HG03108 (cell line): Measurements from ENCODE around the gene ZNF771.
A peak's percentile ranks its signal among the peaks of the same experiment; 100 is the strongest.
"Not testable (repeated sequence)": the region's sequence is repeated elsewhere in the genome, so short reads cannot be mapped to it uniquely, and the experiment has no call there.

ENCODE experiments used
- ATAC-seq: cut with Tn5 transposase; IDR thresholded peaks from one replicate; pipeline ENCODE4 v1.9.1; 2021; ENCODE audit warnings: moderate library complexity; ENCODE audit not compliant: unreplicated experiment

ZNF771 gene

DNA sequence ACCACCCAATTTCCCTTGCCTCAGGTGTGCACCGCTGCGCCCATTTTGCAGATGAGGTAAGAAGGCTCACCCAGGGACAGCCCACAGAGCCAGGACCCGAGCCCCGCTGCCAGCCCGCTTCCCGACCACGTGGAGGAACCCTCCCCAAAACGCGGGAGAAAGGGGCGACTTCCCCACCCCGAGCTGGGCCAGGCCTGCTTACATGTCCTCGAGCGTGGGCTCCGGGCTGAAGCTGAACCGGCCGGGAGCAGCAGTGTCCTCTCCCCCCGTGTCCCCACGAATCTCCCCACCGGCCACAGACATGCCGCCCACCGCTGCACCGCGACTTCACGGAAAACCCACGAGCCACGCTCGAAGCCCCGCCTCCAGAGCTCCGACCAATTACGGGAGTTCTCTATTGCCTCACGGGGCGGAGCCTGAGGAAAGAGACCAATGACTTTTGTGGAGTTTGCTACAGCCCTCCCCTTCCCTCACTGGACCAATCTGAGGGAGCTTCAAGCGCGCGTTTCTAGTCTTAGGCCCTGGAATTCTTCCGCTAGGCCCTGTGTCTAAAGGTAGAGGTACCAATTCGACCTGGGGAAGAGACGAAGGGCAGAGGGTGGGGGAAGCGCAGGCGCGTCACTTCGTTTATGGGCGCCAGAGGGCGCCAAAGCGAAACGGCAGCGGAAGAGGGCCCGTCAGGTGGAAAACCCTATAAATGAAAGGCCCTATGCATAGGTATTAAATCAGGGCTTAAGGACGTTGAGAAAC, 22.4 kb downstream of the ZNF771 start, which contains the start of gene DCTPP1:
Gene DCTPP1 (minus strand): TSS at position 353 of the 750 bp plus-strand sequence. CDS start 50 bp downstream, at position 303.
- peak; percentile 97 for ATAC-seq

DNA sequence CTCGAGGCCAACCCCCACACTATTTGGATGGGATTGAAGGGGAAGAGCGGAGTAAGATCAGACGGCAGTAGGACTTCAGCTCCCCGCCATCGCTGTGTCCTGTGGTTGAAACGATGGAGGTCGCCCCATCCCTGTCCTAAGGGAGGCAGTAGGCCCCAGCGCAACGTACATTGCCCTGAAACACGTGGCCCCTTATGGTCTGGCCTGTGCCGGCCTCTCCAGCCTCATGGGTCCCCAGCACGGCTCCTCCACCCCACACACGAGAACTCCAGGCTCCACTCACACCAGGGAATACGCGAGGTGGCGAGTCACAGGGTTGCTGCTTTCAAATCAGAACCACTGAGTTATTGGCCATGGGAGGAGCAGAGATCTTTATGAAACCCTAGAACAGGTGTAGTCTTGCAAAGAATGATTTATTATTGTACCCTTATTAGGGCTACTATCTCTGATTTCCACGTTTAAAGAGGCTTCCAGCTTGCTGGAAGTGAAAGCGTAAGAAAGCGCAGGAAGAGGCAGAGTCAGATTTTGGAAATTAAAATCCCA, 23.1 kb downstream of the ZNF771 start:
- ATAC-seq = peak; percentile 7

DNA sequence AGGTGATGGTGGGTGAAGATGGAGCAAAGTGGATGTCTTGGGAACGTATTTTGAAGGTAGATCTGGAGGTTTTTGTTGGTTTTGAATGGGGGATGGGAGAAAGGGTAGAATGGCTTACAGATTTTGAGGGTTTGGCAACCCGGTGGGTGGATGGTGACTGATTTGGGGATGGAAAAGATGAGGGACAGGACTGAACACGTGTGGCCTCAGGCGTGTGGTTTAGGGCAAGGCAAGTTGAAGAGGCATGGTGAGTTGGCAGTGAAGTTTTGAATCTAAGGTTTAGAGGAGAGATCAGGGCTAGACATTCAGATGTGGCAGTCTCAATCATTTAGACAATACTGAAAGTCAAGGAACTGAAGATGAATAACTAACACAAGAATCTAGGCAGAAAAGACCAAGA, 27.4 kb downstream of the ZNF771 start:
- no peak for ATAC-seq

DNA sequence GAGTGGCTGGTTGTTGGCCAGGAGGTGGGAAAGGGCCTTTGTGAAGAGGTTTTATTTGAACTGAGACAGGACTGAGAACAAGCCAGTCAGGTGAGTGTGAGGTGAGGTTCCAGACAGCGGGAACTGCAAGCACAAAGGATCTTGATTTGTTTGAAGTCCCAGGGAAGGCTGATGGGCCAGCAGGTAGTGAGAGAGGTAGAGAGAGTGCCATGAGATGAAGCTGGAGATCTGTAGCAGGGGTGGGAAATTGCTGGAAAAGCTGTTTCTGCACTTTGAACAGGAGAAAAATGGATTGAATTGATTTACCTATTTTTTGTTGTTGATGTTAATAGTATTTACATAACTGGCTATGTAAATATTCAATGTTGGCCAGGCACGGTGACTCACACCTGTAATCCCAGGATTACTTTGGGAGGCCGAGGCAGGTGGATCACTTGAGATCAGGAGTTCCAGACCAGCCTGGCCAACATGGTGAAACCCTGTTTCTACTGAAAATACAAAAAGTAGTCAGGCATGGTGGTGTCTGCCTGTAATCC, 30.2 kb downstream of the ZNF771 start:
- no peak for ATAC-seq

DNA sequence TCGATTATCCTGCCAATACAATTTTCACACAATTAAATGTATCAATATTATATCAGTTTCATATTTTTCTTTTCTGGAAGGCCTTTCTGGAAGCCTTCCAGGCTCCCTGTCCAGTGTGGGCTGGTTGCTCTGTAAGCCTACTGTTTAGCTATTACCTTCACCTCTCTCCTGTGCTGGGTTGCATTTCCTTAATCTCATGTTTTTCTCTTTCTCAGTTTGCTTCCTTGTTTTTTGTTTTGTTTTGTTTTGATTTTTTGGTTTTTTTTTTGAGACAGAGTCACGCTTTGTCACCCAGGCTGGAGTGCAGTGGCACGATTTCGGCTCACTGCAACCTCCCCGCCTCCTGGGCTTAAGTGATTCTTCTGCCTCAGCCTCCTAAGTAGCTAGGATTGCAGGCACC, 31.4 kb downstream of the ZNF771 start:
- no peak for ATAC-seq

DNA sequence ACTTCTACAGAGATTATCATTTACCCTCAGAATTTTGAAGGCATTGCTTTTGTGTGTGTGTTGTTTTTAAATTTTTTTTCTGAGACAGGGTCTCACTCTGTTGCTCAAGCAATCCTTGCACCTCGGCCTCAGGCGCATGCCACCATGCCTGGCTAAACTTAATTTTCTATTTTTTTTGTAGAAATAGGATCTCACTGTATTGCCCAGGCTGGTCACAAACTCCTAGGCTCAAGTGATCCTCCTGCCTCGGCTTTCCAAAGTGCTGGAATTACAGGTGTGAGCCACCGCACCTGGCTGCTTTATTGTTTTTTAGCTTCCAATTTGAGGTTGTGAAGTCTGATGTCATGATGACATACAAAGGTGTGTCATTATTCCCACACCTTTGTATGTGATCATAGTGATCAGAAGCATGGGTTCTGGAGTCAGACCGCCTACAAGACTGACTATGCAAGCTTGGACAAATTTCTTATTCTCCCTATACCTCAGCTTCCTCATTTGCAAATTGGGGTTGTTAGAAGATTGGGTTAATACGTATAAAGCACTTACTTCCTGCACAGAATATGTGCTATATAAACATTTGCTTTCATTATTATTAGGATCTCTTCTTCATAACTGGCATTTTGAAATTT, 32.4 kb downstream of the ZNF771 start:
- no peak for ATAC-seq

DNA sequence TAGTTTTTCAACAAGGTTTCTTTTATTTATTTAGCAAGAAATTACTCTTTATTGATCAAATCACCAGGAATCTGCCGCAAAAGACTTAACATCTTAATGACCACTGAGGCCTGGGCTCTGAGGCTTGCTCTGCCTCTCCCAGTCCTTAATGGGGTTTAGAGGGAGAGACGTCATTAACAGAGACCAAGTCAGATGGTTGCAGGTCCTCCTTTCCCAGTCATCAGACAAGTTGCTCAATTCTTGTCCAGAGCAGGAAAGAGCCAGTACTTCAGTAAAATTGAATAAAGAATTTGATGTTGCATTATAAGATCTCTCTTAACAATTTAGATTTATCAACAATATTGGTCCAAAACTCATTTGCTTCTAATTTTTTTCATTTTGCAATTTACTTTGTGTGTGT, 36.2 kb downstream of the ZNF771 start:
- ATAC-seq = no peak

DNA sequence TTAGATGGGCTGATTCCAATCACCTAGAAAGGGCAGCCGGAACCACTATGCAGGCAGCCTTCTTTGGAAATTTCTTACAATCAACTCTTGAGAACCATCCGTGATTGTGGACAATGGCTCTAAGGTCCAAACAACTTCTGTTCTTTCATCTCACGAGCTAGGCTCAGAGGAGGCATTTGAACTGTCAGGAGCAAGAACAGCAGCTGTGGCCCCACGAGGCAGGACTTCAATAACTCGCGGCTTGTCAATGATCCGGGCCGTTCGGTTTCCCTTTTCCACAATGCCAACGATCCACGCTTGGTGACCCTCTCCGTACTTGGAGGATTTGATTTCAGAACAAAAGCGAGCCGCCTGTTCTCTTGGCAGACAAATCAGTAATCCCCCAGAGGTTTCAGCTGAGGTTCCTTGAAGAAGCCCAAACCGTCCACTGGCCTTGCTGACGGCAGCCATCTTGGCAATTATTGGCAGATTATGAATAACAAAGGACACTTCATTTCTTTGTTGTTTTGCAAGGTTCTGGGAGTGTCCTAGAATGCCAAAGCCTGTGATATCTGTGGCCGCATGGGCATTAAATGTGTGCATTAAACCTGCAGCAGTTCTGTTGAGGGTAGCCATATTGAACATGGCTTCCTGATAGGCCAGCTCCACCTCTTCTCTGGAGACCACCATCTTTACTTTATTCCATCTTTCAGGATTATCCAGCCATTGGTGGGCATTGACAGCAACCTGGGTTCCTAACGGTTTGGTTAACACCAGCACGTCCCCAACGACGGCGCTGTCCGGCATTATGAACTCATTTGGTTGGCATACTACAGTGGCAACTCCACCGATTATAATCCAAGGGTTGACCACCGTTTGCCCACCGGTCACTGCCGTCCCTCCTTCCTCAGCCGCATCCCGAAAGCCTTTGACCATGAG, 37.1 kb downstream of the ZNF771 start:
- no peak for ATAC-seq

DNA sequence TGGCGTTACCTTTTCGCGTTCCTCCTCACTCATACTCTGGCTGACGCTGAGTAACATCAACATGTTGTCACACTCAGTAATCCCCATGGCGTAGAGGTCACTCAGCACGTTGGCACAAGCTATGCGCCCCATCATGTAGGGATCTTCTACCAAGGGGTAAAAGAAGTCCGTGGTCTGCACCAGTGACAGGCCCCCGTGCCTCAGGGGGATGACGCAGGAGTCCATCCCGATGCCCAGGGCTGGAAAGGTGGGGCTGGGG, 37.7 kb downstream of the ZNF771 start:
- no peak for ATAC-seq

DNA sequence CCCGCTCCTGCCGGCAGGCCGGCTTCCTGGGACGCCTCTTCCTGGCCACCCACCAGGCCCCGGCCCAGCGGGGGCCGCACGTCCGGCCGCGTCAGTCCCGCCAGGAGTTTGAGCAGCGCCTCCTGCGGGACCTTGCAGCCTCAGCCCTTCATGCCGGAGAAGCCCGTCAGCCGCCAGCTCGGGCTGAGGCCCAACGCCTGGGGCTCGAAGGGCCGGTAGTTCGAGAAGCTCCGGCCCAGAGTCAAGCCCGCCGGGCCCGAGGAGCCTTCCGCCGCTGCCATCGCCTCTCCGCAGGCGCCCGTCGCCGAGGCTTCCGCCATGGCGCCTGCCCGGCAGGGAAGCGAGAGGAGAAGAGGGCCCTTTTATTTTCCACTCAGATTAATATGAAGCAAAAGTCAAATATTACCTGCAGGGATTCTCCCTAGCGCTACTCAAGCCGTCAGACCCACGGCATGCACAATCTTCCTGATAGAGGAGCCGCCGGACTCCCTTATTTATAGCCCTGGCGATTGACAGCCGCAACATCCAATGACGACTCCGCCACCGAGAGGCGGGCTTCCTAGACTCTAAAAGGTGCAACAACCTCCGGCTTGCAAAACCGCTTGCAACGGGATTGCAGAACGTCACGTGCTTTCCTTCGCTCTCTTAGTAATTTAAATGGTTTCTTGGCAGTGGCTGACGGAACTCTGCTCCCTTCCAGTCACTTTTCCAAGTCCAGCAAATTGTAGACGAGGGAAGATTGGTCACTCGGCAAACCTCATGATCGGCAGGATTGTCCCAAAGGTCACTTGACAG, 38.2 kb downstream of the ZNF771 start, which contains the start of gene SEPHS2:
Gene SEPHS2 (minus strand): TSS at position 467 of the 795 bp plus-strand sequence. CDS start 147 bp downstream, at position 320.
- ATAC-seq = peak; percentile 79

DNA sequence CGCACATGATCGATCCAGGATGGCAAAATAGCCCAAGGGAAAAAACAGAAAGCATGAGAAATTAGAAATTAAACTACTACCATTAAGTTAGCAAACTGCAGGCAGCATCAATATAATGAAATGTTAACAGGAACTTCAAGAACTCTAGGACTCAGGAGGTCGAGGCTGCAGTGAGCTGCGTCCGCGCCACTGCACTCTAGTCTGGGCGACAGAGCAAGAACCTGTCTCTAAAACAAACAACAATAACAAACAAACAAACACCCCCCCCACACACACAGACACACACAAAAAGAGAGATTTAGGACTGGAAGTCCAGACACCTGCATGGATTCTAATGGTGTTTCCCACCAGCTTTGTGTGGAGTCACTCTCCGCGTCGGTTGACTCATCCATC, 38.8 kb downstream of the ZNF771 start:
- ATAC-seq = no peak

DNA sequence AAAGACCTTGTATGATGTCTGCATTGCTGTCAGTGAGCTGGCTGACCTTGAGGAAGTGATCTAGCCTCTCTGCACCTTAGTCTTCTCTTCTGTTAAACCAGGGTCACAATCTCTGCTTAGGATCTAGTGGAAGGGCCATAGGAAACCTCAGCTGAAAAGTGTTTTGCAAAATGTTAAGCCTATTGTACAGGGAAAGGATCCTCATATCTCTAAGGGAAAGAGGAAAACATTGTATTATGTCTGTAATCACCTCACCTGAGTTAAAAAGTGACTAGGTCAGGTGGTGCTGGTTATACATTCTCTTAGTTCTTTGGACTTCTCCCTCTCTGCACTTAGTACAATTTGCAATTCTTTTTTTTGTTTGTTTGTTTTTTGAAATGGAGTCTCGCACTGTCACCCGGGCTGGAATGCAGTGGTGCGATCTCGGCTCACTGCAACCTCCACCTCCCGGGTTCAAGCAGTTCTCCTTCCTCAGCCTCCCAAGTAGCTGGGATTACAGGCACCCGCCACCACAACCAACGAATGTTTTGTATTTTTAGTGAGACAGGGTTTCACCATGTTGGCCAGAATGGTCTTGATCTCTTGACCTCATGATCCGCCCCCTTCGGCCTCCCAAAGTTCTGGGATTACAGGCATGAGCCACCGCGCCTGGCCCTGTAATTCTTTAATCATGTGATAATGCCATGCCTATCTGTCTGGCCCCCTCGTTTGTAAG, 40.3 kb downstream of the ZNF771 start:
- no peak for ATAC-seq

DNA sequence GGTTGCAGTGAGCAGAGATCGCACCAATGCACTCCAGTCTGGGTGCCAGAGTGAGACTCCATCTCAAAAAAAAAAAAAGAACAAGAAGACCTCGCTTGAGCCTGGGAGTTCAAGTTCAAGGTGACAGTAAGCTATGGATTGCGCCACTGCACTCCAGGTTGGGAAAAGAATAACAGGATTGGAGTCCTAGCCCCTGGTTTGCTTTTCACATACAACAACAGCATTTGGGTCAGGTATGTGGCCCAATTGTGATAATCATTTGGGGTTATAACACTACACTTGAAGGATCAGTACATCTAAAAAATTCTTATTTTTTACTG, 41.7 kb downstream of the ZNF771 start:
- ATAC-seq = no peak

DNA sequence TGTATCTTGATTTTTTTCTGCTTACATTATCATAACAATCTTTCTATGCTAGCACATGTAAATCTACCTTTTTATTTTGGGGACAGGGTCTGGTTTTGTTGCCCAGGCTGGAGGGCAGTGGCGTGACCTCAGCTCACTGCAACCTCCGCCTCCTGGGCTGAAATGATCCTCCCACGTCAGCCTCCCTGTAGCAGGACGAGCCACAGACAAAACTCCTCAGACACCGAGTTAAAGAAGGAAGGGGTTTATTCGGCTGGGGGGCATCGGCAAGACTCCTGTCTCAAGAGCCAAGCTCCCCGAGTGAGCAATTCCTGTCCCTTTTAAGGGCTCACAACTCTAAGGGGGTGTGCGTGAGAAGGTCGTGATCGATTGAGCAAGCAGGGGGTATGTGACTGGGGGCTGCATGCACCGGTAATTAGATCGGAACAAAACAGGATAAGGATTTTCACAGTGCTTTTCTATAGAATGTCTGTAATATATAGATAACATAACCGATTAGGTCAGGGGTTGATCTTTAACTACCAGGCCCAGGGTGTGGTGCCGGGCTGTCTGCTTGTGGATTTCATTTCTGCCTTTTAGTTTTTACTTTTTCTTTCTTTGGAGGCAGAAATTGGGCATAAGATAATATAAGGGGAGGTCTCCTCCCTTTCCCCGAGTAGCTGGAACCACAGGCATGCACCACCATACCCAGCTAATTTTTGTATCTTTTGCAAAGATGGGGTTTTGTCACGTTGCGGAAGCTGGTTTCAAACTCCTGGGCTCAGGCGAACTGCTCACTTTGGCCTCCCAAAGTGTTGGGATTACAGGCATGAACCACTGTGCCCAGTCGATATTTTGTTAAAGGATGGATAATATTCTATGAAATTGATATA, 45.5 kb downstream of the ZNF771 start:
- ATAC-seq = not testable (repeated sequence)

DNA sequence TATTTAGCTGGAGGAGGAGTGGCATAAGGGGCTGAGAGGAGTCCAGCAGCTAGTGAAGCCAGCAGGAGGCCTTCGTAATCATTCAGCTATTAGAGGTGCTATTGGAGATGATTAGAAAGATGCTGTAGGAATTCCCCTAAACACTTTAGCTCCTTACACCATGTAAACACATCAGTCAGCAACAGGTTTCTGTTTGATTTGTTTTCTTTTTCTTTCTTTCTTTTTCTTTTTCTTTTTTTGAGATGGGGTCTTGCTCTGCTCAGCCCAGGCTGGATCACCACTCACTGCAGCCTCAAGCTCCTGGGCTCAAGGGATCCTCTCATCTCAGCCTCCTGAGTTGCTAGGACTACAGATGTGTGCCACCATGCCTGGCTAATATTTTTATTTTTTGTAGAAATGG, 48.9 kb downstream of the ZNF771 start:
- ATAC-seq = no peak

DNA sequence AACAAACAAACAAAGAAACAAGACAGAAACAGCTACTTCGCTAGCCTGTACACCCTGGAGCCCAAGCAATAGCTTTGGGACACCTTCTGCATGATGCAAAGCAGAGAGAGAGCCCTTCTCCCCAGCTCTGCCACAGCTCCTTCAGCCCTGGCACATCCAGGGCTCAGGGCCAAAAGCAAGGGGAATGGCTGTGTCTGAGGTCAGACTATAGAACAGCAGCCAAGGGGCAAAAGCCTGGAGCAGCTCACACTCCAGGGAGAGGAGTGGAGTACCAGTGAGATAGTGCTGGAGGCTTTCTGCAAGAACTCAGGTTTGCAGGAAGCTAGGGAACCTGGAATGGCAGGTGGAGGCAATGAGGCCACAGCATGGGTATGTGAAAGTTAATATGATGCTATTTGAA, 49.9 kb downstream of the ZNF771 start:
- no peak for ATAC-seq

DNA sequence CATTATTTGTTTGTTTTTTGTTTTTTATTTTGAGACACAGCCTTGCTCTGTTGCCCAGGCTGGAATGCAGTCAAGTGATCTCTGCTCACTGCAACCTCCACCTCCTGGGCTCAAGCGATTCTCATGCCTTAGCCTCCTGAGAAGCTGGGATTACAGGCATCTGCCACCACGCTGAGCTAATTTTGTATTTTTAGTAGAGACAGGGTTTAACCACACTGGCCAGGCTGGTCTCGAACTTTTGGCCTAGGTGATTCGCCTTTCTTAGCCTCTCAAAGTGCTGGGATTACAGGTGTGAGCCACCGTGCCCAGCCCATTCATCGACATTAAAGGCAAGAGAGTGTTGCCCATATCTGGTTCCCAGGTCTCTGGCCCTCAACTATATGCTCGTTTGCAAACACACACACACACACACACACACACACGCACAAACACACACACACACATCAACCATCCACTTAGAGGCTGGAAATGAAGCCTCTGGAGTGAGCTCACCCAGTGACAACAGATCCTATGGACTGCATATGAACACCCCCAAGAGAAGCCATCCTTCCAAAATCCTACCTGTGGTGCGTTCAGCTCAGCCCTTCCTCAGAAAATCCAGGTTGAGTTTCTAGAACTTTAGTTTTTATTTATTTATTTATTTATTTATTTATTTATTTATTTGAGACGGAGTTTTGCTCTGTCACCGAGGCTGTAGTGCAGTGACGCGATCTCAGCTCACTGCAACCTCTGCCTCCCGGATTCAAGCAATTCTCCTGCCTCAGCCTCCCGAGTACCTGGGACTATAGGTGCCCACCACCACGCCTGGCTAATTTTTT, 50.5 kb downstream of the ZNF771 start:
- no peak for ATAC-seq
